Ectodermal cell (in vitro differentiated cells): Measurements from ENCODE around the gene CRADD.

ENCODE experiments used
- H3K27ac ChIP-seq: 2 replicates; pipeline ENCODE4 v1.7.0; 2013; ENCODE audit warnings: mild to moderate bottlenecking, low read depth, low read length; ENCODE audit not compliant: insufficient read depth, poor library complexity, severe bottlenecking
- H3K27me3 ChIP-seq: 2 replicates; pipeline ENCODE4 v1.7.0; 2013; ENCODE audit warnings: mild to moderate bottlenecking, low read length; ENCODE audit not compliant: insufficient read depth, control insufficient read depth, poor library complexity, severe bottlenecking
- H3K36me3 ChIP-seq: one replicate; pipeline ENCODE4 v1.7.0; 2013; ENCODE audit warnings: low read length; ENCODE audit not compliant: control insufficient read depth, insufficient read depth
- H3K4me1 ChIP-seq: one replicate; pipeline ENCODE4 v1.7.0; 2013; ENCODE audit warnings: low read length; ENCODE audit not compliant: control insufficient read depth, insufficient read depth
- H3K4me3 ChIP-seq: 2 replicates; pipeline ENCODE4 v1.7.0; 2013; ENCODE audit warnings: low read depth, low read length, control low read depth; ENCODE audit not compliant: insufficient read depth
- H3K9me3 ChIP-seq: 2 replicates; pipeline ENCODE4 v1.7.0; 2013; ENCODE audit warnings: mild to moderate bottlenecking, low read length, moderate library complexity; ENCODE audit not compliant: control insufficient read depth
- WGBS, 2 experiments: methylation state at CpG; one replicate each; pipeline ENCODE4 v1.1.7; 2013; ENCODE audit warnings: missing lambda C conversion rate in 2 of 2; 5-methylcytosine and 5-hydroxymethylcytosine counted together

CRADD gene

DNA sequence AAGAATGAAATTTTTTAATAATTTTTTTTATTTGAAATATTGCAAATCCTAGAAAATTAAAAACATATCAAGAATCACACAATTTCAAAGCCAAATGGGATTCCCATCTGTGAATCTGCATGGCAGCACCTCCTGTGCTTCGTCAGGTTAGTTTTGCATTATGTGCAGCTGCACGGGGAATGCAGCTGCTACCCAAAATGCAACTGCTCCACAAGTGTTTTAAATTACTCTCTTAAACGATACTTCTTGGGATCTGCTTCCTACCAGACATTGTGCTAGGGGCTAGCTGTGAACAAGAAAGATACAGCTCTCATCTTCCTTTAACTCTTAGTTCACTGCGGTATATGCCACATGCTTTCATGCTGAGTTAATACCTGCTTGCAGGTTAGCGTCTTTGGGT lies 154.2 kb downstream of the CRADD start:
- H3K27ac ChIP-seq = no peak overlapping the region
- WGBS, 2 experiments = 90 to 94% methylated on average over 5 of the region's 5 CpGs

DNA sequence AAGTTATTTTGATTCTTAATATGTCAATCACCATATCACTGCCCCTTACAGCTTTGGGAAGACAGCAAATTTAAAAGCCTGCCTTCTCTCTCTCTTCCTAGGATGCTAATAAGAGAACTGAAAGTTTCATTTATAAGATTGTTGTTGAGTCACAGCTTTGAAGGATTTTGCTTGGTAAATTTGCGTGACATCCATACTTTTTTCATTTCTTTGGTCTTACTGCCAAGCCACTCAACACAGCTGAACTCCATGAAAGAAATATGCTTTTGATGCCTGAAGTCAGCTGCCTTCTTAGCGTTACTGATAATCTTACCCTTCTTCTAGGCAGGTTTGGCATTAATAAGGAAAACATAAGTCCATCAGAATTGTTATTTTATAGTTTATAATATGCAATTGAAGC lies 155.0 kb downstream of the CRADD start:
- Histone ChIP-seq H3K27ac (no peak overlapping the region), H3K4me1 (no peaks in the 10 kb centered on the region), H3K4me3 (no peak overlapping the region), H3K27me3 (no peaks in the 10 kb centered on the region), H3K36me3 (no peaks in the 10 kb centered on the region), H3K9me3 (no peaks in the 10 kb centered on the region)
- WGBS, 2 experiments = 86 to 93% methylated on average over 2 of the region's 2 CpGs

More for the DNA sequence above, 154.2 kb downstream of the CRADD start:
- H3K4me3 ChIP-seq = no peak overlapping the region
- H3K9me3 ChIP-seq = no peaks in the 10 kb centered on the region
- no peaks in the 10 kb centered on the region for H3K4me1 ChIP-seq
- no peaks in the 10 kb centered on the region for H3K36me3 ChIP-seq
- no peaks in the 10 kb centered on the region for H3K27me3 ChIP-seq

GRCh38 chr12:93833946-93834345 lies 156.8 kb downstream of the CRADD start:
- Histone ChIP-seq H3K36me3 (no peaks in the 10 kb centered on the region), H3K4me3 (no peak overlapping the region), H3K9me3 (no peaks in the 10 kb centered on the region), H3K27ac (no peak overlapping the region), H3K4me1 (no peaks in the 10 kb centered on the region), H3K27me3 (no peaks in the 10 kb centered on the region)
- 93 to 97% methylated on average over 5 to 6 of the region's 6 CpGs for WGBS, 2 experiments

- 93 to 95% methylated on average over 6 to 7 of the region's 7 CpGs for WGBS, 2 experiments
- no peaks in the 10 kb centered on the region for H3K36me3 ChIP-seq
- no peaks in the 10 kb centered on the region for H3K4me1 ChIP-seq
- no peaks in the 10 kb centered on the region for H3K27me3 ChIP-seq
- H3K9me3 ChIP-seq = no peaks in the 10 kb centered on the region
- H3K27ac ChIP-seq = no peak overlapping the region
- no peak overlapping the region for H3K4me3 ChIP-seq
These were observed 159.6 kb downstream of the CRADD start for GRCh38 chr12:93836620-93837260.

GRCh38 chr12:93838193-93838592 lies 161.0 kb downstream of the CRADD start:
- H3K4me1 ChIP-seq = no peaks in the 10 kb centered on the region
- H3K36me3 ChIP-seq = no peaks in the 10 kb centered on the region
- no peaks in the 10 kb centered on the region for H3K27me3 ChIP-seq
- H3K9me3 ChIP-seq = no peaks in the 10 kb centered on the region
- H3K27ac ChIP-seq = no peak overlapping the region
- H3K4me3 ChIP-seq = no peak overlapping the region
- WGBS, 2 experiments = 72 to 75% methylated on average over 2 to 3 of the region's 3 CpGs

GRCh38 chr12:93839064-93839463 lies 161.9 kb downstream of the CRADD start:
- Histone ChIP-seq H3K27me3 (no peaks in the 10 kb centered on the region), H3K4me3 (no peak overlapping the region), H3K36me3 (no peaks in the 10 kb centered on the region), H3K4me1 (no peaks in the 10 kb centered on the region), H3K27ac (no peak overlapping the region), H3K9me3 (no peaks in the 10 kb centered on the region)
- 93 to 94% methylated on average over 3 to 4 of the region's 4 CpGs for WGBS, 2 experiments

GRCh38 chr12:93841671-93842070 lies 164.5 kb downstream of the CRADD start:
- Histone ChIP-seq H3K27me3 (no peaks in the 10 kb centered on the region), H3K9me3 (no peaks in the 10 kb centered on the region), H3K4me3 (no peak overlapping the region), H3K4me1 (no peaks in the 10 kb centered on the region), H3K27ac (no peak overlapping the region), H3K36me3 (no peaks in the 10 kb centered on the region)
- 92% methylated on average over 8 of the region's 8 CpGs for WGBS, 2 experiments

DNA sequence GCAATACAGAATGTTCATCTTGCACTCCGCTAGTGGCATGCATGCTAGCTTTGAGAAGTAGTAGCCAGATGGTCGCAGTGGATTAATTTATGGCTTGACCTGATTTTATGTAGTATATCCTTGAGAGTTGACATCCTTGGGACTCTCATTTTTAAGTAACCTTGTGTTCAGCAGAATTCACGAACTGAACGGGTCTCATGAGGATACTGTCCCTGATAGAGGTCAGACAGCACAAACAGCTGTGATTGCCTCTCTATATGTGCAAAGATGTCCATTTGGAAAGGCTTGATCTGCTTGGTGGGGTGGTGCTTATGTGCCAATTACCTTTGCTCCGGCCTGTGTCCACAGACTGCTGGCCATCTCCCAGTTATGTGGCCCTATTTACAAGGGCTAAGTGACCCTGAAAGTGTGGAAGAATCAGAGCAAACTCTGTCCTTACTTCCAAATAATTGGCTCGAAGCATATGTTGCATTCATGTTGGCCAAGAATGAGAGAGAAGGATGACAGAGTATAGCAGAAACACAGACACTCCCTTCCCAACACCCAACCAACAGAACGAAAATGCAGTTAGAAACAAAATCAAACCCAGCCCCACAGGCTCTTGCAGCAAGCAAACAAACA lies 167.1 kb downstream of the CRADD start:
- no peak overlapping the region for H3K27ac ChIP-seq
- whole genome bisulfite sequencing, 2 experiments = 91 to 93% methylated on average over 7 of the region's 7 CpGs
- no peaks in the 10 kb centered on the region for H3K4me1 ChIP-seq

GRCh38 chr12:93846936-93847516 lies 169.9 kb downstream of the CRADD start:
- H3K4me3 ChIP-seq = no peak overlapping the region
- H3K9me3 ChIP-seq = no peaks in the 10 kb centered on the region
- 95% methylated on average over 4 of the region's 5 CpGs for WGBS, 2 experiments
- no peaks in the 10 kb centered on the region for H3K36me3 ChIP-seq
- H3K4me1 ChIP-seq = peaks cover 7% of the 10 kb centered on the region
- H3K27ac ChIP-seq = no peak overlapping the region
- H3K27me3 ChIP-seq = no peaks in the 10 kb centered on the region

More for the DNA sequence above, 167.1 kb downstream of the CRADD start:
- Histone ChIP-seq H3K27me3 (no peaks in the 10 kb centered on the region), H3K36me3 (no peaks in the 10 kb centered on the region), H3K4me3 (no peak overlapping the region), H3K9me3 (no peaks in the 10 kb centered on the region)

GRCh38 chr12:93847517-93848474 lies 170.6 kb downstream of the CRADD start:
- Histone ChIP-seq H3K4me3 (no peak overlapping the region), H3K27me3 (no peaks in the 10 kb centered on the region), H3K27ac (no peak overlapping the region), H3K36me3 (no peaks in the 10 kb centered on the region), H3K9me3 (no peaks in the 10 kb centered on the region), H3K4me1 (peaks cover 15% of the 10 kb centered on the region)
- WGBS, 2 experiments = 92 to 96% methylated on average over 6 of the region's 7 CpGs
